Activated CD8-positive, alpha-beta T cell treated with anti-CD3 and anti-CD28 coated beads for 36 hours (primary cell): ENCODE measurements around the gene CDK5RAP2. TPM values are rescaled to one million over a fixed set of nuclear protein-coding genes. Genes with fewer than 3 reads are reported as not detected.
"Not testable (repeated sequence)": the region's sequence is repeated elsewhere in the genome, so short reads cannot be mapped to it uniquely, and the experiment has no call there.

Experiments used
- ATAC-seq: fragments of 200-7000 bp; cut with Tn5 transposase; one replicate; pipeline ENCODE4 v1.10.0; 2021; ENCODE audit warnings: mild to moderate bottlenecking, moderate library complexity
- CTCF ChIA-PET: fragments of 350-600 bp; sonication (Branson Sonifier 250); formaldehyde crosslinking; loops from one replicate; lab custom pipeline; 2021; ENCODE audit warnings: antibody characterized with exemption; lab: Charles Lee
- POLR2A ChIA-PET: fragments of 350-600 bp; sonication (Branson Sonifier 250); formaldehyde crosslinking; loops from one replicate; lab custom pipeline; 2021; ENCODE audit warnings: antibody characterized with exemption; lab: Charles Lee
- DNase-seq: peaks from one replicate; pipeline ENCODE4 v3.0.0-alpha.2; 2020
- H3K27ac Mint-ChIP-seq: one replicate; pipeline ENCODE4 v1.8.0; 2021; ENCODE audit warnings: mild to moderate bottlenecking, mixed read lengths
- H3K27me3 Mint-ChIP-seq: one replicate; pipeline ENCODE4 v1.8.0; 2021; ENCODE audit warnings: mixed read lengths
- H3K36me3 Mint-ChIP-seq: one replicate; pipeline ENCODE4 v1.8.0; 2021; ENCODE audit warnings: low read depth, mixed read lengths
- H3K4me1 Mint-ChIP-seq: one replicate; pipeline ENCODE4 v1.8.0; 2021; ENCODE audit warnings: low read depth, mixed read lengths
- H3K4me3 Mint-ChIP-seq: one replicate; pipeline ENCODE4 v1.8.0; 2021; ENCODE audit warnings: mild to moderate bottlenecking, moderate library complexity, mixed read lengths
- H3K9me3 Mint-ChIP-seq: one replicate; pipeline ENCODE4 v1.8.0; 2021; ENCODE audit warnings: mixed read lengths
- intact Hi-C: fragments of 100-400 bp; cut with micrococcal nuclease; formaldehyde crosslinking; loops from one replicate; pipeline ENCODE4 v1.10.0; 2022
- total RNA-seq, 2 experiments: library from RNA; stranded (reverse); gene quantifications; one replicate each; pipeline ENCODE4 v1.2.3, GENCODE V29; 2021
- TF ChIP-seq, protein P1 (sequence below): fragments of 200-600 bp; IDR thresholded peaks from one replicate; pipeline ENCODE4 v1.8.0; 2022; ENCODE audit warnings: antibody characterized with exemption, mild to moderate bottlenecking

Gene CDK5RAP2
- total RNA-seq, 2 experiments from 2014 or later, result 61.5 to 67.6 TPM

DNA sequence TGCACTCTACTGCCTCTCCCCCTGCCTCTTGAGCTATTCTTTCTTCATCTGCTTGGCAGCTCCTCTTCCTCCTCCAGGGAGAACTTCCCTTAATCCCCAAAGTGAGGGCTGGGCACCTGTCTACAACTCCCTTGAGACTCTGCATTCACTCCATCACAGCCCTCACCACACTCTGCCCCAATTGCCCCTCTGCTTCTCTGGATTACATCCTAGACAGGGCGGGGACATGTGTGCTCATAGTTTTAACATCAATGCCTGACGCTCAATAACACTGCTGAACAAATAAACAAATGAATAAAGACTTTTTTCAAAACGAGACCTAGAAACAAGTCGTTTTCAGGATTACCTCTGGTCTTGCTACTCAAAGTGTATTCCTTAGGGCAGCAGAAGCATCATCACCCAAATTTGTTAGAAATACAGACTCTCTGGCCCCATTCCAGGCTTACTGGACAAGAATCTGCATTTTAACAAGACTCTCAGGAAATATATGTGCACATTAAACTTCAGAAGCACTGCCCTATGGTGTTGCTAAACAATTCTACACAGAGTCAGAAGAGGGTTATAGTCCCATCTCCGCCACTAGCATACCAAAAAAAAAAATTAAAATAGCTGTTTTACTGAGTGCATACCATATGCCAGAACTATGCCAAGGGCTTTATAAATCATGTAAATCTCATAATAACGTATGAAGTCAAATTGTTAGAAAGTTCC lies 115.6 kb downstream of the CDK5RAP2 start:
- ChIA-PET POLR2A (no interaction called here), CTCF (interaction anchor here (1.4 kb wide), 1 partner anchor 13 kb away, joined by 6 read pairs; no protein-coding TSS in a partner anchor)
- no peak overlapping the region for H3K27ac Mint-ChIP-seq
- no peaks in the 10 kb centered on the region for H3K9me3 Mint-ChIP-seq
- H3K4me3 Mint-ChIP-seq, result no peak overlapping the region
- no peaks in the 10 kb centered on the region for H3K27me3 Mint-ChIP-seq
- TF ChIP-seq, protein P1, sequence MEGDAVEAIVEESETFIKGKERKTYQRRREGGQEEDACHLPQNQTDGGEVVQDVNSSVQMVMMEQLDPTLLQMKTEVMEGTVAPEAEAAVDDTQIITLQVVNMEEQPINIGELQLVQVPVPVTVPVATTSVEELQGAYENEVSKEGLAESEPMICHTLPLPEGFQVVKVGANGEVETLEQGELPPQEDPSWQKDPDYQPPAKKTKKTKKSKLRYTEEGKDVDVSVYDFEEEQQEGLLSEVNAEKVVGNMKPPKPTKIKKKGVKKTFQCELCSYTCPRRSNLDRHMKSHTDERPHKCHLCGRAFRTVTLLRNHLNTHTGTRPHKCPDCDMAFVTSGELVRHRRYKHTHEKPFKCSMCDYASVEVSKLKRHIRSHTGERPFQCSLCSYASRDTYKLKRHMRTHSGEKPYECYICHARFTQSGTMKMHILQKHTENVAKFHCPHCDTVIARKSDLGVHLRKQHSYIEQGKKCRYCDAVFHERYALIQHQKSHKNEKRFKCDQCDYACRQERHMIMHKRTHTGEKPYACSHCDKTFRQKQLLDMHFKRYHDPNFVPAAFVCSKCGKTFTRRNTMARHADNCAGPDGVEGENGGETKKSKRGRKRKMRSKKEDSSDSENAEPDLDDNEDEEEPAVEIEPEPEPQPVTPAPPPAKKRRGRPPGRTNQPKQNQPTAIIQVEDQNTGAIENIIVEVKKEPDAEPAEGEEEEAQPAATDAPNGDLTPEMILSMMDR, result no peak
- peaks cover 31% of the 10 kb centered on the region for H3K36me3 Mint-ChIP-seq
- intact Hi-C loops, result no loop called here
- H3K4me1 Mint-ChIP-seq, result no peaks in the 10 kb centered on the region
- ATAC-seq (no peak), DNase-seq (no peak)

DNA sequence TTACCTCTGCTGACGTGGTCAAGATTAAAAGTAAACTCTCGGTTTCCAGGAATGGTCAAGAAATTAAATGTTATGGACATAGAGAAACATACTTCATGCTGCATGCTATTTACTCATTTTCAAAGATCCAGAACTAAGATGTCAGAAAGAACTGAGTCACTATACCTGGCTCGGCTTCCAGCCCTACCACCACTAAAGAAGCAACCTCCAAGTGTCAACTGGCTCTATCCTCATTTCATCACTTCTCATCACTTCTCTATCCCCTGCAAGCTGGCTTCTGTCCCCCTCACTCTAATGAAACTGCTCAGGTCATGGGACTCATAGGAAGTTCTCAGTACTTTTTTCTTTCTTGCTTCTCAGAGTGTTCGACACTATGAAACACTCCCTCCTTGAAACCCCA lies 116.2 kb downstream of the CDK5RAP2 start:
- intact Hi-C loops, result no loop called here
- CTCF ChIA-PET, result interaction anchor here (1.4 kb wide), 1 partner anchor 14 kb away, joined by 6 read pairs; no protein-coding TSS in a partner anchor
- Mint-ChIP-seq H3K27ac (no peak overlapping the region), H3K36me3 (peaks cover 37% of the 10 kb centered on the region), H3K9me3 (no peaks in the 10 kb centered on the region), H3K4me1 (no peaks in the 10 kb centered on the region), H3K27me3 (no peaks in the 10 kb centered on the region), H3K4me3 (no peak overlapping the region)
- TF ChIP-seq, protein P1, result no peak
- ATAC-seq (no peak), DNase-seq (no peak)
- POLR2A ChIA-PET, result no interaction called here

DNA sequence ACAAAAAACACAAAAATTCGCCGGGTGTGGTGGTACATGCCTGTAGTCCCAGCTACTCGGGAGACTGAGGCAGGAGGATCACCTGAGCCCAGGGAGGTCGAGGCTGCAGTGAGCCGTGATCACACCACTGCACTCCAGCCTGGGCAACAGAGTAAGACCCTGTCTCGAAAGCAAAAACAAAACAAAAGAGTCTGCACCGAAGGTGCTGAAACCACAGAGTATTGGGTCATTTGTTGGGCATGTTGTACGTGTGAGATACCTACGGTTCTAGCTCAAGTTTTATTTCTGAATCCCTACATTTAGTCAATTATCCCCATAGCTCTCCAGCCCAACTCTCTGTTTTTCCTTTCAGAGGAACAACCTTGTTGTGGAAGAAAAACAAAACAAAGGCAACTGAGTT lies 118.3 kb downstream of the CDK5RAP2 start:
- H3K4me1 Mint-ChIP-seq, H3K27ac Mint-ChIP-seq, intact Hi-C loops, H3K9me3 Mint-ChIP-seq, H3K4me3 Mint-ChIP-seq, H3K27me3 Mint-ChIP-seq, ATAC-seq, DNase-seq, POLR2A ChIA-PET: not testable (repeated sequence)
- peaks cover 49% of the 10 kb centered on the region for H3K36me3 Mint-ChIP-seq
- CTCF ChIA-PET, result interaction anchor here (1.4 kb wide), 1 partner anchor 16 kb away, joined by 6 read pairs; no protein-coding TSS in a partner anchor

DNA sequence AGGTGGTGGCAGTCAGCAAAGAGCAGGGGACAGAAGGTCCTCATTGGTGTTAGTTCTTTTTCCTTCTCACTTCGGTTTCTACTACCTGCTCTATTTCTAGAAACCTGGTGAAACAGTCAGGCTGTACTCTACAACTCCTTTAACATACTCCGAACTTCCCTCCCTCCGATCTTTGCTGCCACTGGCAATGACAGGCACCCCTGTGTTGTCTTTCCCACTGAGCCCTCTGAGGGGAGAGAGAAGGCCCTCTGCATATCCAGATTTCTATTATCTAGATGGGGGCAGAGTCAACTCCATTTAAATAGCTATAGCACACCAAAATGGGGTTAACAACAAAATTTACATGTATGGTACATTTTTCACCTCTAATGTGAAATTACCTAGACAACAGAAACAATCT lies 123.7 kb downstream of the CDK5RAP2 start:
- H3K4me3 Mint-ChIP-seq, result no peak overlapping the region
- intact Hi-C loops, result no loop called here
- no peak overlapping the region for H3K27ac Mint-ChIP-seq
- H3K27me3 Mint-ChIP-seq, result no peaks in the 10 kb centered on the region
- H3K36me3 Mint-ChIP-seq, result peaks cover 62% of the 10 kb centered on the region
- no peaks in the 10 kb centered on the region for H3K9me3 Mint-ChIP-seq
- ChIA-PET POLR2A (no interaction called here), CTCF (no interaction called here)
- DNase-seq (no peak), ATAC-seq (no peak)
- TF ChIP-seq, protein P1, result no peak
- no peaks in the 10 kb centered on the region for H3K4me1 Mint-ChIP-seq

DNA sequence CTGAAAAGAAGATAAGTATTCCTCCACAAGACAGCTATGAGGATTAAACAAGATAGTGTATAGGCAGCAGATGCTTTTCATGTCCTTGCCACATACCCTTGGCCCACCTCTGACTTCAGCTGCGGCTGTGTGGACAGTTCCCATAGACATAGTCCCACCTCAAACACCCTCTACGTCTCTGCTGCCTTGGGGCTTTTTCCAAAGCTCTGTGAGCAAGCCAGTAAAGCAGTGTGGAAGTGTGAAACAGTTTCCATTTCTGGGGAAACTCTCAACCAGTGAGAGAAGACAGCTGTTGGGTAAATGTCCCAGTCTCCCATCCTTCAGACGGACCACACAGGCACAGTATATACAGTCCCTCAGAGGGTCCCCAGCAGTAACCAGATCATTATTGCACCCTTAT lies 125.5 kb downstream of the CDK5RAP2 start:
- Mint-ChIP-seq H3K4me1 (peaks cover 3% of the 10 kb centered on the region), H3K36me3 (peaks cover 62% of the 10 kb centered on the region), H3K4me3 (no peak overlapping the region), H3K27ac (no peak overlapping the region), H3K9me3 (no peaks in the 10 kb centered on the region), H3K27me3 (no peaks in the 10 kb centered on the region)
- no peak for DNase-seq
- no peak for ATAC-seq
- TF ChIP-seq, protein P1, result no peak
- ChIA-PET POLR2A (no interaction called here), CTCF (no interaction called here)
- intact Hi-C loops, result no loop called here
